ENCODE measurements around the gene TRAPPC6A. TPM values are rescaled to one million over a fixed set of nuclear protein-coding genes. Genes with fewer than 3 reads are reported as not detected.

TRAPPC6A gene
- total RNA-seq, 2 donors from 2014 or later = 17.5 to 33.5 TPM

- Mint-ChIP-seq H3K9me3 (no peaks in the 10 kb centered on the region), H3K36me3 (no peaks in the 10 kb centered on the region), H3K4me3 (no peak overlapping the region), H3K27ac (no peak overlapping the region), H3K4me1 (ENCODE audit: low read depth in 2 of 2) (peaks cover 0 to 4% of the 10 kb centered on the region in 2 donors), H3K27me3 (no peaks in the 10 kb centered on the region)
- DNase-seq (ENCODE audit: low spot score) = no peak
- no peak for ATAC-seq
Measured at GRCh38 chr19:45144431-45145269, 33.4 kb downstream of the TRAPPC6A start.

- peaks cover 0 to 8% of the 10 kb centered on the region in 2 donors for H3K4me1 Mint-ChIP-seq (ENCODE audit: low read depth in 2 of 2)
- no peaks in the 10 kb centered on the region for H3K27me3 Mint-ChIP-seq
- H3K4me3 Mint-ChIP-seq = no peak overlapping the region
- no peak for DNase-seq (ENCODE audit: low spot score)
- no peaks in the 10 kb centered on the region for H3K9me3 Mint-ChIP-seq
- no peak for ATAC-seq
- H3K36me3 Mint-ChIP-seq = no peaks in the 10 kb centered on the region
- no peak overlapping the region for H3K27ac Mint-ChIP-seq
Measured at GRCh38 chr19:45142726-45143110, 35.3 kb downstream of the TRAPPC6A start.

- Mint-ChIP-seq H3K9me3 (no peaks in the 10 kb centered on the region), H3K4me3 (no peak overlapping the region), H3K27me3 (no peaks in the 10 kb centered on the region), H3K36me3 (no peaks in the 10 kb centered on the region), H3K27ac (no peak overlapping the region), H3K4me1 (ENCODE audit: low read depth in 2 of 2) (peaks cover 0 to 12% of the 10 kb centered on the region in 2 donors)
- no peak for DNase-seq (ENCODE audit: low spot score)
- no peak for ATAC-seq
Measured at GRCh38 chr19:45142016-45142725, 35.9 kb downstream of the TRAPPC6A start.

- DNase-seq (ENCODE audit: low spot score) (no peak), ATAC-seq (no peak)
- H3K27me3 Mint-ChIP-seq = no peaks in the 10 kb centered on the region
- no peaks in the 10 kb centered on the region for H3K9me3 Mint-ChIP-seq
- H3K4me1 Mint-ChIP-seq (ENCODE audit: low read depth in 2 of 2) = peaks cover 0 to 14% of the 10 kb centered on the region in 2 donors
- H3K4me3 Mint-ChIP-seq = no peak overlapping the region
- H3K36me3 Mint-ChIP-seq = no peaks in the 10 kb centered on the region
- H3K27ac Mint-ChIP-seq = no peak overlapping the region
Measured at GRCh38 chr19:45141203-45141900, 36.7 kb downstream of the TRAPPC6A start.

- H3K4me1 Mint-ChIP-seq (ENCODE audit: low read depth in 2 of 2) = peaks cover 0 to 14% of the 10 kb centered on the region in 2 donors
- H3K27me3 Mint-ChIP-seq = no peaks in the 10 kb centered on the region
- no peaks in the 10 kb centered on the region for H3K36me3 Mint-ChIP-seq
- no peaks in the 10 kb centered on the region for H3K9me3 Mint-ChIP-seq
- no peak overlapping the region for H3K27ac Mint-ChIP-seq
- no peak for ATAC-seq
- no peak overlapping the region for H3K4me3 Mint-ChIP-seq
- no peak for DNase-seq (ENCODE audit: low spot score)
Measured at GRCh38 chr19:45140533-45140932, 37.5 kb downstream of the TRAPPC6A start.

- H3K27ac Mint-ChIP-seq = no peak overlapping the region
- ATAC-seq = no peak
- no peaks in the 10 kb centered on the region for H3K9me3 Mint-ChIP-seq
- H3K27me3 Mint-ChIP-seq = no peaks in the 10 kb centered on the region
- H3K4me1 Mint-ChIP-seq (ENCODE audit: low read depth in 2 of 2) = peaks cover 0 to 14% of the 10 kb centered on the region in 2 donors
- DNase-seq (ENCODE audit: low spot score) = no peak
- no peaks in the 10 kb centered on the region for H3K36me3 Mint-ChIP-seq
- H3K4me3 Mint-ChIP-seq = no peak overlapping the region
Measured at GRCh38 chr19:45140144-45140503, 37.9 kb downstream of the TRAPPC6A start.

- Mint-ChIP-seq H3K4me3 (no peak overlapping the region), H3K36me3 (no peaks in the 10 kb centered on the region), H3K4me1 (ENCODE audit: low read depth in 2 of 2) (peaks cover 0 to 17% of the 10 kb centered on the region in 2 donors), H3K27me3 (no peaks in the 10 kb centered on the region), H3K27ac (no peak overlapping the region), H3K9me3 (no peaks in the 10 kb centered on the region)
- DNase-seq (ENCODE audit: low spot score) (no peak), ATAC-seq (no peak)
Measured at GRCh38 chr19:45139286-45140143, 38.5 kb downstream of the TRAPPC6A start.

GRCh38 chr19:45138303-45138751 lies 39.7 kb downstream of the TRAPPC6A start:
- peak overlapping the region in 1 of 2 donors; percentile 47 for H3K27ac Mint-ChIP-seq
- no peaks in the 10 kb centered on the region for H3K27me3 Mint-ChIP-seq
- no peak overlapping the region for H3K4me3 Mint-ChIP-seq
- H3K4me1 Mint-ChIP-seq (ENCODE audit: low read depth in 2 of 2) = peaks cover 10 to 26% of the 10 kb centered on the region in 2 donors
- no peaks in the 10 kb centered on the region for H3K9me3 Mint-ChIP-seq
- ATAC-seq (no peak), DNase-seq (ENCODE audit: low spot score) (no peak)
- no peaks in the 10 kb centered on the region for H3K36me3 Mint-ChIP-seq

GRCh38 chr19:45137179-45137761 lies 40.8 kb downstream of the TRAPPC6A start:
- peaks cover 10 to 22% of the 10 kb centered on the region in 2 donors for H3K4me1 Mint-ChIP-seq (ENCODE audit: low read depth in 2 of 2)
- DNase-seq (ENCODE audit: low spot score) (no peak), ATAC-seq (no peak)
- H3K36me3 Mint-ChIP-seq = no peaks in the 10 kb centered on the region
- H3K4me3 Mint-ChIP-seq = no peak overlapping the region
- no peaks in the 10 kb centered on the region for H3K9me3 Mint-ChIP-seq
- H3K27ac Mint-ChIP-seq = peak overlapping the region in 1 of 2 donors; percentile 47
- H3K27me3 Mint-ChIP-seq = no peaks in the 10 kb centered on the region

GRCh38 chr19:45136507-45137178 lies 41.4 kb downstream of the TRAPPC6A start:
- Mint-ChIP-seq H3K4me1 (ENCODE audit: low read depth in 2 of 2) (peaks cover 10 to 22% of the 10 kb centered on the region in 2 donors), H3K9me3 (no peaks in the 10 kb centered on the region), H3K27ac (peak overlapping the region in 1 of 2 donors; percentile 47), H3K36me3 (no peaks in the 10 kb centered on the region), H3K4me3 (no peak overlapping the region), H3K27me3 (no peaks in the 10 kb centered on the region)
- ATAC-seq (no peak), DNase-seq (ENCODE audit: low spot score) (no peak)

GRCh38 chr19:45135176-45135885 lies 42.7 kb downstream of the TRAPPC6A start:
- H3K27ac Mint-ChIP-seq = no peak overlapping the region
- H3K9me3 Mint-ChIP-seq = no peaks in the 10 kb centered on the region
- peaks cover 10 to 22% of the 10 kb centered on the region in 2 donors for H3K4me1 Mint-ChIP-seq (ENCODE audit: low read depth in 2 of 2)
- ATAC-seq = no peak
- H3K4me3 Mint-ChIP-seq = no peak overlapping the region
- H3K27me3 Mint-ChIP-seq = no peaks in the 10 kb centered on the region
- DNase-seq (ENCODE audit: low spot score) = no peak
- no peaks in the 10 kb centered on the region for H3K36me3 Mint-ChIP-seq

GRCh38 chr19:45133661-45134060 lies 44.4 kb downstream of the TRAPPC6A start:
- Mint-ChIP-seq H3K9me3 (no peaks in the 10 kb centered on the region), H3K4me3 (no peak overlapping the region), H3K27me3 (no peaks in the 10 kb centered on the region), H3K4me1 (ENCODE audit: low read depth in 2 of 2) (peaks cover 10 to 22% of the 10 kb centered on the region in 2 donors), H3K27ac (peak overlapping the region in 1 of 2 donors; percentile 71), H3K36me3 (no peaks in the 10 kb centered on the region)
- DNase-seq (ENCODE audit: low spot score) = no peak
- no peak for ATAC-seq
